ENCODE measurements around the gene ZNF277.

GRCh38 chr7:112161253-112162141, 45.0 kb upstream of the ZNF277 start:
- TF ChIP-seq CTCF (IDR thresholded peaks at IDR 0.05) (no peak), MAFK (IDR thresholded peaks at IDR 0.05; ENCODE audit: partially characterized antibody) (no peak), NR3C1 (IDR thresholded peaks at IDR 0.05) (no peak), PHF8 (IDR thresholded peaks at IDR 0.05; ENCODE audit: borderline replicate concordance, low read depth) (no peak), MYC (IDR thresholded peaks at IDR 0.05; ENCODE audit: borderline replicate concordance, low read length) (no peak), CBX2 (IDR thresholded peaks at IDR 0.05; ENCODE audit: borderline replicate concordance, low read depth) (no peak), HMGXB4 (CRISPR knock-in tag; IDR thresholded peaks at IDR 0.05; ENCODE audit: borderline replicate concordance) (no peak), POLR2A (IDR thresholded peaks at IDR 0.05; ENCODE audit: low read length) (no peak)
- TF ChIP-seq, protein P1, sequence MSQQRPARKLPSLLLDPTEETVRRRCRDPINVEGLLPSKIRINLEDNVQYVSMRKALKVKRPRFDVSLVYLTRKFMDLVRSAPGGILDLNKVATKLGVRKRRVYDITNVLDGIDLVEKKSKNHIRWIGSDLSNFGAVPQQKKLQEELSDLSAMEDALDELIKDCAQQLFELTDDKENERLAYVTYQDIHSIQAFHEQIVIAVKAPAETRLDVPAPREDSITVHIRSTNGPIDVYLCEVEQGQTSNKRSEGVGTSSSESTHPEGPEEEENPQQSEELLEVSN (IDR thresholded peaks at IDR 0.05; ENCODE audit: borderline replicate concordance, low read depth): no peak
